HUES48 (cell line): ENCODE data around the gene PLA2G12B.

Experiments used
- H3K27ac ChIP-seq: one replicate; pipeline ENCODE4 v1.7.0; 2013; ENCODE audit warnings: low read depth, low read length, inconsistent platforms
- H3K27me3 ChIP-seq: 2 replicates; pipeline ENCODE4 v1.6.1; 2013; ENCODE audit warnings: mild to moderate bottlenecking, low read length; ENCODE audit not compliant: control insufficient read depth, insufficient read depth
- H3K36me3 ChIP-seq: 2 replicates; pipeline ENCODE4 v1.6.1; 2013; ENCODE audit warnings: low read length; ENCODE audit not compliant: control insufficient read depth, insufficient read depth
- H3K4me1 ChIP-seq: 2 replicates; pipeline ENCODE4 v1.6.1; 2013; ENCODE audit warnings: mild to moderate bottlenecking, low read length; ENCODE audit not compliant: control insufficient read depth, insufficient read depth
- H3K4me3 ChIP-seq: 2 replicates; pipeline ENCODE4 v1.5.1; 2013; ENCODE audit warnings: mild to moderate bottlenecking, low read depth, low read length
- H3K9ac ChIP-seq: 2 replicates; pipeline ENCODE4 v1.6.1; 2013; ENCODE audit warnings: mild to moderate bottlenecking, low read depth, low read length, moderate library complexity
- H3K9me3 ChIP-seq: 2 replicates; pipeline ENCODE4 v1.6.1; 2013; ENCODE audit warnings: low read length; ENCODE audit not compliant: control insufficient read depth, insufficient read depth

PLA2G12B gene

GRCh38 chr10:72890086-72890485, 64.5 kb downstream of the PLA2G12B start:
- no peaks in the 10 kb centered on the region for H3K27me3 ChIP-seq
- H3K27ac ChIP-seq = no peak overlapping the region
- peaks cover 18% of the 10 kb centered on the region for H3K36me3 ChIP-seq
- H3K4me1 ChIP-seq = peaks cover 30% of the 10 kb centered on the region
- no peak overlapping the region for H3K4me3 ChIP-seq
- no peak overlapping the region for H3K9ac ChIP-seq
- H3K9me3 ChIP-seq = no peaks in the 10 kb centered on the region

GRCh38 chr10:72889391-72889831, 65.2 kb downstream of the PLA2G12B start:
- Histone ChIP-seq H3K36me3 (peaks cover 21% of the 10 kb centered on the region), H3K4me3 (no peak overlapping the region), H3K4me1 (peaks cover 35% of the 10 kb centered on the region), H3K9me3 (no peaks in the 10 kb centered on the region), H3K9ac (no peak overlapping the region), H3K27me3 (no peaks in the 10 kb centered on the region), H3K27ac (no peak overlapping the region)

GRCh38 chr10:72888151-72888638, 66.4 kb downstream of the PLA2G12B start:
- Histone ChIP-seq H3K9ac (no peak overlapping the region), H3K4me3 (no peak overlapping the region)

GRCh38 chr10:72887043-72887442, 67.6 kb downstream of the PLA2G12B start:
- Histone ChIP-seq H3K9ac (0 out of 2 replicates have a peak overlapping the region, but pooled peaks have one; percentile 18), H3K27me3 (no peaks in the 10 kb centered on the region), H3K27ac (peak overlapping the region; percentile 81), H3K4me1 (peaks cover 35% of the 10 kb centered on the region), H3K4me3 (peak overlapping the region; percentile 23), H3K9me3 (no peaks in the 10 kb centered on the region), H3K36me3 (peaks cover 30% of the 10 kb centered on the region)

More at GRCh38 chr10:72888151-72888638, 66.4 kb downstream of the PLA2G12B start:
- Histone ChIP-seq H3K9me3 (no peaks in the 10 kb centered on the region), H3K27me3 (no peaks in the 10 kb centered on the region), H3K27ac (no peak overlapping the region), H3K36me3 (peaks cover 29% of the 10 kb centered on the region), H3K4me1 (peaks cover 35% of the 10 kb centered on the region)

GRCh38 chr10:72886621-72887020, 68.0 kb downstream of the PLA2G12B start:
- H3K36me3 ChIP-seq = peaks cover 30% of the 10 kb centered on the region
- H3K4me1 ChIP-seq = peaks cover 35% of the 10 kb centered on the region
- 0 out of 2 replicates have a peak overlapping the region, but pooled peaks have one; percentile 18 for H3K9ac ChIP-seq
- no peaks in the 10 kb centered on the region for H3K9me3 ChIP-seq
- no peaks in the 10 kb centered on the region for H3K27me3 ChIP-seq
- H3K27ac ChIP-seq = peak overlapping the region; percentile 81
- peak overlapping the region; percentile 23; the same call in 1 of the 2 replicates for H3K4me3 ChIP-seq

GRCh38 chr10:72885953-72886352, 68.7 kb downstream of the PLA2G12B start:
- Histone ChIP-seq H3K27ac (peak overlapping the region; percentile 22), H3K27me3 (no peaks in the 10 kb centered on the region), H3K9ac (no peak overlapping the region), H3K9me3 (no peaks in the 10 kb centered on the region), H3K36me3 (peaks cover 30% of the 10 kb centered on the region), H3K4me1 (peaks cover 35% of the 10 kb centered on the region), H3K4me3 (no peak overlapping the region)
